Stimulated activated CD4-positive, alpha-beta T cell treated with anti-CD3 and anti-CD28 coated beads, Interleukin-2, amount 100 ng/mL, for 48 hours (primary cell): Measurements from ENCODE around the gene KIAA2012.
A peak's percentile ranks its signal among the peaks of the same experiment; 100 is the strongest.

Source experiments
- DNase-seq, 2 donors: peaks; one replicate each; pipeline ENCODE4 v3.0.0-alpha.2; 2020

KIAA2012 gene

GRCh38 chr2:202090530-202090929 is 17.5 kb downstream of the KIAA2012 start:
- DNase-seq: no peak

- DNase-seq: no peak
Observed at GRCh38 chr2:202091476-202091875, 18.4 kb downstream of the KIAA2012 start.

GRCh38 chr2:202094426-202094986 is 21.5 kb downstream of the KIAA2012 start:
- DNase-seq: no peak

GRCh38 chr2:202095235-202095634 is 22.2 kb downstream of the KIAA2012 start:
- DNase-seq: no peak

- no peak for DNase-seq
Observed at GRCh38 chr2:202096736-202097135, 23.7 kb downstream of the KIAA2012 start.

- no peak for DNase-seq
Observed at GRCh38 chr2:202098291-202098690, 25.2 kb downstream of the KIAA2012 start.

- DNase-seq: no peak
Observed at GRCh38 chr2:202099515-202099914, 26.5 kb downstream of the KIAA2012 start.

GRCh38 chr2:202100176-202100575 is 27.1 kb downstream of the KIAA2012 start:
- DNase-seq: no peak

GRCh38 chr2:202101026-202101579 is 28.0 kb downstream of the KIAA2012 start:
- DNase-seq: no peak

GRCh38 chr2:202102425-202103000 is 29.5 kb downstream of the KIAA2012 start:
- DNase-seq: no peak

GRCh38 chr2:202104286-202104870 is 31.3 kb downstream of the KIAA2012 start:
- DNase-seq: peak; percentile 48 to 62

GRCh38 chr2:202105025-202105424 is 32.0 kb downstream of the KIAA2012 start:
- no peak for DNase-seq

GRCh38 chr2:202108345-202108744 is 35.3 kb downstream of the KIAA2012 start:
- no peak for DNase-seq

GRCh38 chr2:202109139-202109736 is 36.2 kb downstream of the KIAA2012 start:
- no peak for DNase-seq

- no peak for DNase-seq
Observed at GRCh38 chr2:202109737-202110184, 36.7 kb downstream of the KIAA2012 start.

- no peak for DNase-seq
Observed at GRCh38 chr2:202110491-202110890, 37.4 kb downstream of the KIAA2012 start.

GRCh38 chr2:202112041-202112440 is 39.0 kb downstream of the KIAA2012 start:
- DNase-seq: no peak

GRCh38 chr2:202113571-202114142 is 40.6 kb downstream of the KIAA2012 start:
- no peak for DNase-seq

- DNase-seq: no peak
Observed at GRCh38 chr2:202114291-202114690, 41.2 kb downstream of the KIAA2012 start.

- no peak for DNase-seq
Observed at GRCh38 chr2:202114795-202115194, 41.7 kb downstream of the KIAA2012 start.

- no peak for DNase-seq
Observed at GRCh38 chr2:202115479-202115971, 42.5 kb downstream of the KIAA2012 start.

- DNase-seq: no peak
Observed at GRCh38 chr2:202116691-202117090, 43.6 kb downstream of the KIAA2012 start.

- DNase-seq: no peak
Observed at GRCh38 chr2:202118168-202118567, 45.1 kb downstream of the KIAA2012 start.
